Fibroblast of the aortic adventitia (primary cell): ENCODE measurements around the gene DNAH14. TPM values are rescaled to one million over a fixed set of nuclear protein-coding genes. Genes with fewer than 3 reads are reported as not detected.
"Not testable (repeated sequence)": the region's sequence is repeated elsewhere in the genome, so short reads cannot be mapped to it uniquely, and the experiment has no call there.

Experiments used
- DNase-seq: peaks from one replicate; pipeline ENCODE4 v3.0.0-alpha.2; 2010; ENCODE audit warnings: low read depth
- H3K4me3 ChIP-seq: 2 replicates; pipeline ENCODE4 v1.5.1; 2011; ENCODE audit warnings: low read depth, mild to moderate bottlenecking, control low read depth, low read length, moderate library complexity
- total RNA-seq: library from RNA; depleted of rRNA; stranded (reverse); fragments of >200 nt; gene quantifications from 2 replicates; pipeline ENCODE4 v1.2.3, GENCODE V29; 2012; ENCODE audit warnings: low replicate concordance
- TF ChIP-seq, protein P1 (sequence below): IDR thresholded peaks from 2 replicates; pipeline ENCODE4 v1.5.1; 2011; ENCODE audit warnings: mild to moderate bottlenecking, low read length, control low read depth, inconsistent platforms; ENCODE audit not compliant: insufficient read depth

Gene DNAH14
- total RNA-seq, 1 donor, result 33.9 TPM

DNA sequence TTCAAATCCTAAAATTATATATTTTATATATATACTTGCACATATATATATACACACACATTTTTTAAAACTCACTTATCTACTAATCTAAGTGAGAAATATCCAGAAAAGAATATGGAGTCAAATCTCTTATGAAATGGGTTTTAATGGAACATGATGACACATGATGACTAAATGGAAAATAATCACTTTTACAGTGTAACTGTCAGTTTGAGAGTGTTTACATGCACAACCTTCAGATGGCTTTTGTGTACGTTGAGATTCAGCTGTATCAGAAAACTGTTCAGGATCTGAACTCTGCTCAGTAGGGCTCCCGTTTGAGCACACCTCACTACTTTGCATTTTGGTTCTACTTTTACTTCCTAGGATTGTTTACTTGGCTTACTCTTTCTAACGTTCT lies 189.8 kb downstream of the DNAH14 start:
- TF ChIP-seq, protein P1, sequence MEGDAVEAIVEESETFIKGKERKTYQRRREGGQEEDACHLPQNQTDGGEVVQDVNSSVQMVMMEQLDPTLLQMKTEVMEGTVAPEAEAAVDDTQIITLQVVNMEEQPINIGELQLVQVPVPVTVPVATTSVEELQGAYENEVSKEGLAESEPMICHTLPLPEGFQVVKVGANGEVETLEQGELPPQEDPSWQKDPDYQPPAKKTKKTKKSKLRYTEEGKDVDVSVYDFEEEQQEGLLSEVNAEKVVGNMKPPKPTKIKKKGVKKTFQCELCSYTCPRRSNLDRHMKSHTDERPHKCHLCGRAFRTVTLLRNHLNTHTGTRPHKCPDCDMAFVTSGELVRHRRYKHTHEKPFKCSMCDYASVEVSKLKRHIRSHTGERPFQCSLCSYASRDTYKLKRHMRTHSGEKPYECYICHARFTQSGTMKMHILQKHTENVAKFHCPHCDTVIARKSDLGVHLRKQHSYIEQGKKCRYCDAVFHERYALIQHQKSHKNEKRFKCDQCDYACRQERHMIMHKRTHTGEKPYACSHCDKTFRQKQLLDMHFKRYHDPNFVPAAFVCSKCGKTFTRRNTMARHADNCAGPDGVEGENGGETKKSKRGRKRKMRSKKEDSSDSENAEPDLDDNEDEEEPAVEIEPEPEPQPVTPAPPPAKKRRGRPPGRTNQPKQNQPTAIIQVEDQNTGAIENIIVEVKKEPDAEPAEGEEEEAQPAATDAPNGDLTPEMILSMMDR, result no peak
- no peak for DNase-seq
- no peak overlapping the region for H3K4me3 ChIP-seq

DNA sequence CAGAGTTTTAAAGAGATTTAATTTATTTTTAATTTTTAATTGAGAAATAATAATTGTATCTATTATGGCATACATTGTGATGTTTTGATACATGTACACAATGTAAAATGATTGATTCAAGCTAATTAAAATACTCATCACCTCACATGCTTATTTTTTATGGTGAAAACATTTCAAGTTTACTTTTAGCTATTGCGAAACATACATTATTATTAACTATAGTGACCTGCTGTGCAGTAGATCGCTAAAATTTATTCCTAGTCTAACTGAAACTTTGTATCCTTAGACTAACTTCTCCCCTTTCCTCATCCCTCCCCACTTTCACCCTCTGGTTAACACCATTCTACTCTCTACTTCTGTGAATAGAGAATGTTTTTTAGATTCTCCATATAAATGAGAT lies 191.6 kb downstream of the DNAH14 start:
- no peak for DNase-seq
- TF ChIP-seq, protein P1, result no peak

DNA sequence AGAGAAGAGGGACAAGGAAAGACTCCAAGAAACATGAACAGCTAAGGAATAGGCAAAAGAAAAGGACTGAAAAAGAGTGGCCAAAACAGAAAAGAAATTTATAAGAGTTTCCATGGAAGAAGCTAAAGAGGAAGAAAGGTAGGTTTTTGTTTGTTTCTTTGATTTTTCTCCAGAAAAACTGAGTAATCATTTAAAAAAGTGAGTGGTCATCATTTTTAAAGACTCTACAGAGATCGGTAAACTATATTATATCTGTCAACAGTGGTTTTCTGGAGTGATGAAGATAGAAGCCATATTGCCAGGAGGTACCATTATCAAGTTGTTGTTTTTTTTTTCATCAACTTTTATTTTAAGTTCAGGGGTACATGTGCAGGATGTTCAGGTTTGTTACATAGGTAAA lies 202.4 kb downstream of the DNAH14 start:
- TF ChIP-seq, protein P1, result no peak
- no peak for DNase-seq
- H3K4me3 ChIP-seq, result no peak overlapping the region

More for the DNA sequence above, 191.6 kb downstream of the DNAH14 start:
- H3K4me3 ChIP-seq, result no peak overlapping the region

DNA sequence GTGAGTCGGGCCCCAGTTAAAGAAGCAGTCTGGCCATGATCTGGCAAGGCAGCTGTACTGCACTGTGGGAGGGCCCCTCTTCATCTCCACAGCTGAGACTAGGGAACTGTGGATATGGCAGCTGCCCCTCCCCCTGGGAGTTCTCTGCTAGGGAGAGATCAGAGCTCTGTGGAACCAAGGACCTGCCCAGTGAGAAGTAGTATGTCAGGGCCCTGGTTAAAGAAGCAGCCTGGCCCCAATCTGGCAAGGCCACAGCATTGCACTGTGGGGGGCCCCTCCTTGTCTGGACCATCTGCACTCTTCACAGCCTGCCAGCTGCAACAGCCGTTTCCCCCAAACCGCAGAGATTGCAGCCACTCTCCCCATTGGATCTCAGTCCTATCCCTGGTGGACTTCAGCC lies 208.5 kb downstream of the DNAH14 start:
- no peak overlapping the region for H3K4me3 ChIP-seq
- TF ChIP-seq, protein P1, result no peak
- DNase-seq, result no peak

DNA sequence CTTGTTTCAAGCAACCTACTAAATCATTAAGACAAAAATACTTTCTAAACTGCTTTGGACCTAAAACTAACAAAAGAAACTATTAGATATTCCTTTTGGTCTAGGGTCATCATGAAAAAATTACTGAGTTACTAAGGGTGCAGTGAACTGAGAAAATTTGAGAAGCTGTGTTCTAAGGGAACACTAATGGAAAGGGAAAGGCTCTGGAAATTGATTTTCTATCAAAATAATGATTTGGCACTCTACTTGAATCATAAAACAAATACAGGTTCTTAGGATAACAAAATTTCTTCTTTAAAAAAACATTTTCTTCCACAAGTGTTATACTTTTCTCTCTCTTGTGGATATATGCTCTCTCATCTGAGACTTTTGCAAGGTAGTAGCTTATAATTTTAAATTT lies 213.5 kb downstream of the DNAH14 start:
- H3K4me3 ChIP-seq, result no peak overlapping the region
- DNase-seq, result no peak
- TF ChIP-seq, protein P1, result no peak

DNA sequence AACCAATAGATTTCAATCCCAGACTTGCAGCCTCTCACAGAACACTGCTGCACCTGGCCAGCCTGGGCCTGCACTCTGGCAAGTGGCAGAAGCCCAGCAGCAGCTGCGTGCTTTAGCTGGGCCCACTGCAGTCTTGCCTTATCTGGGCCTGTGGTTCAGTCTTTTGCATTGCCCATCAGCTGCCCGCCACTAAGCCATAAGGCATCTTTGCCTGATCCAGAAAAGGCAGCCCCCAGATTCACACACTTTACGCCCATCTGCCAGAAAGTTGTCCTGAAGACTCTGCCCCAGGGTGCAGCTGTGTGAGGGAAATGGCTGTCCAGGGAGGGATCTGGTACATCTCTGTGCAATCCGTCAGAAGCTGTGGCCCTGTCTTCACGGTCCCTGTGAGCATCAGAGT lies 217.0 kb downstream of the DNAH14 start:
- no peak overlapping the region for H3K4me3 ChIP-seq
- DNase-seq, result no peak
- TF ChIP-seq, protein P1, result no peak

DNA sequence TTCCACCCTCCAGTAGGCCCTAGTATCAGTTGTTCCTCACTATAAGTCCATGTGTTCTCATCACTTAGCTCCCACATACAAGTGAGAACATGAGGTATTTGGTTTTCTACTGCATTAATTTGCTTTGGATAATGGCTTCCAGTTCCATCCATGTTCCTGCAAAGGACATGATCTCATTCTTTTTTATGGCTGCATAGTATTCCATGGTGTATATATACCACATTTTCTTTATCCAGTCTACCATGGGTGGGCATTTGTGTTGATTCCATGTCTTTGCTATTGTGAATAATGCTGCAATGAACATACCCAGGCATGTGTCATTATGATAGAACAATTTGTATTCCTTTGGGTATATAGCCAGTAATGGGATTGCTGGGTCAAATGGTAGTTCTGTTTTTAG lies 218.3 kb downstream of the DNAH14 start:
- DNase-seq, H3K4me3 ChIP-seq: not testable (repeated sequence)
